Lower lobe of right lung (tissue), 2 donors: ENCODE results near the gene RTL9. TPM values are rescaled to one million over a fixed set of nuclear protein-coding genes. Genes with fewer than 3 reads are reported as not detected.
A peak's percentile ranks its signal among the peaks of the same experiment; 100 is the strongest.

ENCODE experiments used
- ATAC-seq, 2 donors: fragments of 200-7000 bp; cut with Tn5 transposase; one replicate each; pipeline ENCODE4 v1.9.1; 2020 to 2022; ENCODE audit warnings: mild to moderate bottlenecking in 2 of 2, moderate library complexity in 2 of 2
- DNase-seq: peaks from one replicate; pipeline ENCODE4 v3.0.0-alpha.2; 2020
- H3K27ac ChIP-seq: fragments of 200-600 bp; one replicate; pipeline ENCODE4 v1.8.0; 2022
- H3K27me3 ChIP-seq: fragments of 200-600 bp; one replicate; pipeline ENCODE4 v1.8.0; 2022; ENCODE audit warnings: low read depth
- H3K36me3 ChIP-seq: fragments of 200-600 bp; one replicate; pipeline ENCODE4 v1.8.0; 2022; ENCODE audit warnings: mild to moderate bottlenecking
- H3K4me1 ChIP-seq: fragments of 200-600 bp; one replicate; pipeline ENCODE4 v1.8.0; 2022
- H3K4me3 ChIP-seq: fragments of 200-600 bp; one replicate; pipeline ENCODE4 v1.8.0; 2022; ENCODE audit warnings: mild to moderate bottlenecking
- H3K9me3 ChIP-seq: fragments of 200-600 bp; one replicate; pipeline ENCODE4 v1.8.0; 2022
- CTCF ChIP-seq: fragments of 200-600 bp; IDR thresholded peaks from one replicate; pipeline ENCODE4 v1.8.0; 2022; ENCODE audit warnings: antibody characterized with exemption, mild to moderate bottlenecking
- intact Hi-C: fragments of 100-400 bp; cut with DNase I; formaldehyde crosslinking; loops from one replicate; pipeline ENCODE4 v1.11.0; 2022
- long read RNA-seq: library from polyadenylated mRNA; unstranded; transcript quantifications from one replicate; pipeline ENCODE4 v2.0.0, GENCODE V29; 2021
- total RNA-seq: library from RNA; stranded (reverse); fragmentation: NEBNext Ultra II Directional; extraction: Animal tissue kit (Norgen Biotek cat#: 25700); gene quantifications from one replicate; pipeline ENCODE4 v1.2.1, GENCODE V29; 2021
- donor health status: DM: no; HTN: yes; CAD: no; lungs with severe emphysema.

RTL9 gene
- total RNA-seq = not detected
- long read RNA-seq = 0 reads

DNA sequence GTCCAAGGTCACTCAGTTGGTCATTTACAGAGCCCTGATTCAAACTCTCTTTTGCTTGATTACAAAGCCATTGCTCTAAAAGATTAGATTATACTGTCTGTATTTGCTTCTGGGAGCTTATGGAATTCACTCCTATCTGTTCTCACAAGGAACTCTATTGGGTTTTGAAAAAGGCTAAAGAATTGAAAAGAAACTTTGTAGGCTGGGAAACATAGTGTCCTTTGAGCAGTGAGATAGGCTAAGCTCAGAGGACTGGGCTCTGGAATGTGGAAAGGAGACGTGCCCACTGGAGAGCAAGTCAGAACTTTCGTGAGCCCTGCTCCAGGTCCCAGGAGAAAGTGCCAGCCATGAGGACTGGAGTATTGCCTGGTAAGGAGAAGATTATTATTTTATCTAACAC is at the start of gene RTL9:
TSS of gene RTL9 (plus strand) at position 301 of the 400 bp plus-strand sequence. CDS start 91,770 bp downstream, outside the sequence.
- TF ChIP-seq CTCF = no peak
- no peak for DNase-seq
- Histone ChIP-seq H3K4me1 (no peaks in the 10 kb centered on the region), H3K27ac (no peak within 1 kb of the TSS), H3K27me3 (no peaks in the 10 kb centered on the region), H3K36me3 (no peaks in the 10 kb centered on the region), H3K4me3 (no peak within 1 kb of the TSS), H3K9me3 (no peaks in the 10 kb centered on the region)
- ATAC-seq = no peak
- intact Hi-C loops = no loop called here

DNA sequence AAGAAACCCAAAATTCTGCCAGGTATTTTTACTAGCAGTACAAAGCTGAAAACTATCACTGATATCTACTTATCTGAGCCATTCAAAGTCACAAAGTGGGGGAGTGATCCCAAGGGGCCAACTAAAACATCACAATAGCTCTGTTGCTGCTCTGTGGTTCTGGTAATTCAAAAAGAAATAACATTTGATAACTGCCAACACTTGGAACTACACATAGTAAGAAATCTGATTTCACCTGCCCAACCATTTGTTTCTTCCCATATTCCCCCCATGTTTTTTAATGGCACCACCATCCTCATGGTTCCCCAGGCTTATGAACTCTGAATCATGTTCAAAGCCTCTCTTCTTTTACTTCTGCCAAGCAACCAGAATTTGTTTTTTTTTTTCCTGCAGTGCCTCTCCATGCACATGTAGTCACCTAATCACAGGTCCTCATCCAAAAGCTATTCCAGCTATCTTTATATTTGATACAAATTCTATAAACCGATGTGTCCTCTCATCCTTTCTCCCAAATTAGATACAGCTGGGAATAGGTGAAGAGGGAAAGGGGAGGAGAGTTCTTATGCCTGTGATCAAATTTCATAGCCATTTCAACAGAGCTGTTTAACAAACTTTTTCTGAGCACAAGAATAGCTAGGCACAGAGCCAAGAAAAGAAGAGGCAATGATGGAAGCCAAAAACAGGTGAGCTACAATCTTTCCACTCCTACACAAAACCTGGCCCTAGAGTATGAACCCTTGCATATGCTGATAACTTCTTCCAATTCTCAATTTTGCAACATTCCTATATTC is 48.5 kb upstream of the RTL9 start:
- TF ChIP-seq CTCF = no peak
- DNase-seq = no peak
- Histone ChIP-seq H3K4me3 (no peak overlapping the region), H3K27ac (no peak overlapping the region), H3K4me1 (no peaks in the 10 kb centered on the region), H3K9me3 (no peaks in the 10 kb centered on the region), H3K27me3 (no peaks in the 10 kb centered on the region), H3K36me3 (no peaks in the 10 kb centered on the region)
- intact Hi-C loops = no loop called here
- no peak for ATAC-seq

DNA sequence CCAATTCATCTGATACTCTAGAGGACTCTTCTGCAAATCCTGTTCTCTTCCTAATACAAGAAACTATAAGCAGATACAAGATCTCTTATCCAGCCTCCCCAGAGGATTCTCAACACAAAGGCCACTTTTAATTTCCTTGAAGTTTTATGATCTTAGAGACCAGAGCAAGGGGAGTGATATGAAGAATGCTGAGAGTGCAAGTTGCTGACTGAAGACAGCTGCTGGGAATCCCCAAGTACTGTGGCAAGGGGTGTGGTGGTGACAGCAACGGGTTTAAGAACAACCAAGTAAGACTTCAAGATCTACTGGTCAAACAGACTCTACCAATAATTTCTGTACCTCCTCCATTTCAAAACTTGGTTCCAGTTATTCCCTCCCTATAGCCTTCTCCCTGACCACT is 47.8 kb upstream of the RTL9 start:
- intact Hi-C loops = no loop called here
- ATAC-seq (no peak), DNase-seq (no peak)
- Histone ChIP-seq H3K4me1 (no peaks in the 10 kb centered on the region), H3K27ac (no peak overlapping the region), H3K9me3 (no peaks in the 10 kb centered on the region), H3K36me3 (no peaks in the 10 kb centered on the region), H3K27me3 (no peaks in the 10 kb centered on the region), H3K4me3 (no peak overlapping the region)
- no peak for TF ChIP-seq CTCF

GRCh38 chrX:110311437-110312230 is 47.0 kb upstream of the RTL9 start:
- intact Hi-C loops = no loop called here
- ATAC-seq = no peak

GRCh38 chrX:110315551-110315950 is 43.1 kb upstream of the RTL9 start:
- Histone ChIP-seq H3K4me3 (peak overlapping the region; percentile 70), H3K27ac (no peak overlapping the region)
- no peak for TF ChIP-seq CTCF

More at GRCh38 chrX:110311437-110312230, 47.0 kb upstream of the RTL9 start:
- Histone ChIP-seq H3K9me3 (no peaks in the 10 kb centered on the region), H3K27ac (no peak overlapping the region), H3K4me3 (no peak overlapping the region), H3K4me1 (no peaks in the 10 kb centered on the region), H3K27me3 (no peaks in the 10 kb centered on the region), H3K36me3 (no peaks in the 10 kb centered on the region)
- TF ChIP-seq CTCF = no peak
- DNase-seq = no peak

More at GRCh38 chrX:110315551-110315950, 43.1 kb upstream of the RTL9 start:
- no peaks in the 10 kb centered on the region for H3K4me1 ChIP-seq
- intact Hi-C loops = no loop called here
- DNase-seq (no peak), ATAC-seq (no peak)
- no peaks in the 10 kb centered on the region for H3K27me3 ChIP-seq
- H3K9me3 ChIP-seq = no peaks in the 10 kb centered on the region
- H3K36me3 ChIP-seq = no peaks in the 10 kb centered on the region
